Breast epithelium (tissue), 3 donors: Measurements from ENCODE around the gene NDFIP2.

Source experiments
- POLR2A ChIP-seq: fragments of 450-650 bp; IDR thresholded peaks from one replicate; pipeline ENCODE4 v1.6.1; 2016; ENCODE audit warnings: antibody characterized with exemption, mild to moderate bottlenecking, moderate library complexity
- POLR2AphosphoS5 ChIP-seq, 3 donors: sonication (generic); formaldehyde crosslinking; IDR thresholded peaks; one replicate each; pipeline ENCODE4 v1.6.1; 2017; ENCODE audit warnings: antibody characterized with exemption in 3 of 3
- TF ChIP-seq, protein P1 (sequence below), 3 donors: fragments of 450-650 bp; IDR thresholded peaks; one replicate each; pipeline ENCODE4 v1.5.1; 2016 to 2017; ENCODE audit warnings: antibody characterized with exemption in 3 of 3, mild to moderate bottlenecking in 3 of 3, moderate library complexity in 3 of 3

- TF ChIP-seq, protein P1, sequence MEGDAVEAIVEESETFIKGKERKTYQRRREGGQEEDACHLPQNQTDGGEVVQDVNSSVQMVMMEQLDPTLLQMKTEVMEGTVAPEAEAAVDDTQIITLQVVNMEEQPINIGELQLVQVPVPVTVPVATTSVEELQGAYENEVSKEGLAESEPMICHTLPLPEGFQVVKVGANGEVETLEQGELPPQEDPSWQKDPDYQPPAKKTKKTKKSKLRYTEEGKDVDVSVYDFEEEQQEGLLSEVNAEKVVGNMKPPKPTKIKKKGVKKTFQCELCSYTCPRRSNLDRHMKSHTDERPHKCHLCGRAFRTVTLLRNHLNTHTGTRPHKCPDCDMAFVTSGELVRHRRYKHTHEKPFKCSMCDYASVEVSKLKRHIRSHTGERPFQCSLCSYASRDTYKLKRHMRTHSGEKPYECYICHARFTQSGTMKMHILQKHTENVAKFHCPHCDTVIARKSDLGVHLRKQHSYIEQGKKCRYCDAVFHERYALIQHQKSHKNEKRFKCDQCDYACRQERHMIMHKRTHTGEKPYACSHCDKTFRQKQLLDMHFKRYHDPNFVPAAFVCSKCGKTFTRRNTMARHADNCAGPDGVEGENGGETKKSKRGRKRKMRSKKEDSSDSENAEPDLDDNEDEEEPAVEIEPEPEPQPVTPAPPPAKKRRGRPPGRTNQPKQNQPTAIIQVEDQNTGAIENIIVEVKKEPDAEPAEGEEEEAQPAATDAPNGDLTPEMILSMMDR (IDR thresholded peaks at IDR 0.05), result no peak
- TF ChIP-seq POLR2AphosphoS5 (IDR thresholded peaks at IDR 0.05) (no peak), POLR2A (no peak)
These were observed 24.9 kb upstream of the NDFIP2 start for GRCh38 chr13:79456051-79456450.
